Measurements from ENCODE around the gene EXOSC2. TPM values are rescaled to one million over a fixed set of nuclear protein-coding genes. Genes with fewer than 3 reads are reported as not detected.
"Not testable (repeated sequence)": the region's sequence is repeated elsewhere in the genome, so short reads cannot be mapped to it uniquely, and the experiment has no call there.

Gene EXOSC2
- total RNA-seq, 1 experiment from 2014 or later = 101 TPM

- Histone ChIP-seq H3K9me3 (replicated peaks) (peaks cover 7% of the 10 kb centered on the region; the same call in 1 of the 2 replicates), H3K27me3 (no peaks in the 10 kb centered on the region), H3K4me3 (no peak overlapping the region), H3K4me1 (no peaks in the 10 kb centered on the region), H3K27ac (no peak overlapping the region), H3K36me3 (peaks cover 59% of the 10 kb centered on the region)
- no peak for DNase-seq
These were observed 12.5 kb upstream of the EXOSC2 start for GRCh38 chr9:130680836-130681768.

GRCh38 chr9:130681769-130682420, 11.7 kb upstream of the EXOSC2 start:
- H3K9me3 ChIP-seq (replicated peaks) = peaks cover 7% of the 10 kb centered on the region; the same call in 1 of the 2 replicates
- peaks cover 51% of the 10 kb centered on the region for H3K36me3 ChIP-seq
- H3K27me3 ChIP-seq = no peaks in the 10 kb centered on the region
- H3K4me3 ChIP-seq = no peak overlapping the region
- no peaks in the 10 kb centered on the region for H3K4me1 ChIP-seq
- DNase-seq = no peak
- H3K27ac ChIP-seq = no peak overlapping the region

GRCh38 chr9:130682421-130683121, 11.0 kb upstream of the EXOSC2 start:
- H3K9me3 ChIP-seq (replicated peaks) = peaks cover 7% of the 10 kb centered on the region; the same call in 1 of the 2 replicates
- H3K4me3 ChIP-seq = no peak overlapping the region
- no peak for DNase-seq
- H3K27ac ChIP-seq = no peak overlapping the region
- no peaks in the 10 kb centered on the region for H3K4me1 ChIP-seq
- H3K36me3 ChIP-seq = peaks cover 44% of the 10 kb centered on the region
- no peaks in the 10 kb centered on the region for H3K27me3 ChIP-seq

GRCh38 chr9:130685104-130685503, 8.5 kb upstream of the EXOSC2 start:
- peaks cover 7% of the 10 kb centered on the region; the same call in 1 of the 2 replicates for H3K9me3 ChIP-seq (replicated peaks)
- no peak overlapping the region for H3K4me3 ChIP-seq
- no peaks in the 10 kb centered on the region for H3K27me3 ChIP-seq
- H3K4me1 ChIP-seq = no peaks in the 10 kb centered on the region
- peaks cover 20% of the 10 kb centered on the region for H3K36me3 ChIP-seq
- DNase-seq = no peak
- H3K27ac ChIP-seq = no peak overlapping the region

- H3K27me3 ChIP-seq; H3K27ac ChIP-seq; H3K9me3 ChIP-seq (replicated peaks); H3K4me3 ChIP-seq; H3K4me1 ChIP-seq: not testable (repeated sequence)
- peaks cover 13% of the 10 kb centered on the region for H3K36me3 ChIP-seq
- peak in 1 of 2 experiments; percentile 56 for DNase-seq
These were observed 7.6 kb upstream of the EXOSC2 start for GRCh38 chr9:130685945-130686344.

GRCh38 chr9:130687615-130688014, 6.0 kb upstream of the EXOSC2 start:
- no peak overlapping the region for H3K27ac ChIP-seq
- DNase-seq = no peak

GRCh38 chr9:130688072-130688471, 5.5 kb upstream of the EXOSC2 start:
- H3K27ac ChIP-seq = no peak overlapping the region
- no peak for DNase-seq
- H3K4me1 ChIP-seq = no peaks in the 10 kb centered on the region
- no peaks in the 10 kb centered on the region for H3K36me3 ChIP-seq
- H3K9me3 ChIP-seq (replicated peaks) = peaks cover 7% of the 10 kb centered on the region; the same call in 1 of the 2 replicates
- no peak overlapping the region for H3K4me3 ChIP-seq
- H3K27me3 ChIP-seq = no peaks in the 10 kb centered on the region

More at GRCh38 chr9:130687615-130688014, 6.0 kb upstream of the EXOSC2 start:
- Histone ChIP-seq H3K27me3 (no peaks in the 10 kb centered on the region), H3K36me3 (peaks cover 3% of the 10 kb centered on the region), H3K4me3 (no peak overlapping the region), H3K4me1 (no peaks in the 10 kb centered on the region), H3K9me3 (replicated peaks) (peaks cover 7% of the 10 kb centered on the region; the same call in 1 of the 2 replicates)

GRCh38 chr9:130689572-130689936, 4.0 kb upstream of the EXOSC2 start:
- H3K27ac ChIP-seq = no peak overlapping the region
- no peaks in the 10 kb centered on the region for H3K4me1 ChIP-seq
- no peak for DNase-seq
- H3K4me3 ChIP-seq = peak overlapping the region; percentile 54
- peaks cover 7% of the 10 kb centered on the region; the same call in 1 of the 2 replicates for H3K9me3 ChIP-seq (replicated peaks)
- H3K27me3 ChIP-seq = no peaks in the 10 kb centered on the region
- no peaks in the 10 kb centered on the region for H3K36me3 ChIP-seq

GRCh38 chr9:130689937-130690700, 3.5 kb upstream of the EXOSC2 start:
- Histone ChIP-seq H3K36me3 (peaks cover under 1% of the 10 kb centered on the region; the same call in 1 of the 2 replicates), H3K4me3 (peak overlapping the region; percentile 54), H3K4me1 (peaks cover 3% of the 10 kb centered on the region; the same call in 1 of the 2 replicates), H3K27me3 (no peaks in the 10 kb centered on the region), H3K9me3 (replicated peaks) (peaks cover 1% of the 10 kb centered on the region; the same call in 1 of the 2 replicates), H3K27ac (peak overlapping the region; percentile 22; the same call in 1 of the 2 replicates)
- peak; percentile 93 to 99 for DNase-seq

- Histone ChIP-seq H3K36me3 (peaks cover 18% of the 10 kb centered on the region), H3K4me1 (peaks cover 5% of the 10 kb centered on the region; the same call in 1 of the 2 replicates), H3K27me3 (no peaks in the 10 kb centered on the region), H3K27ac (no peak overlapping the region), H3K4me3 (no peak overlapping the region), H3K9me3 (replicated peaks) (no peaks in the 10 kb centered on the region)
- no peak for DNase-seq
These were observed 1.3 kb upstream of the EXOSC2 start for GRCh38 chr9:130692321-130692720.

GRCh38 chr9:130693101-130693425, 517 bp upstream of the EXOSC2 start:
- Histone ChIP-seq H3K4me3 (peak overlapping the region; percentile 75), H3K4me1 (peaks cover 7% of the 10 kb centered on the region), H3K27me3 (no peaks in the 10 kb centered on the region), H3K9me3 (replicated peaks) (no peaks in the 10 kb centered on the region), H3K27ac (peak overlapping the region; percentile 69), H3K36me3 (peaks cover 26% of the 10 kb centered on the region)
- DNase-seq = no peak

GRCh38 chr9:130694205-130694604, 625 bp downstream of the EXOSC2 start:
- DNase-seq = no peak
- Histone ChIP-seq H3K27me3 (no peaks in the 10 kb centered on the region), H3K27ac (peak overlapping the region; percentile 69), H3K4me1 (peaks cover 15% of the 10 kb centered on the region), H3K9me3 (replicated peaks) (no peaks in the 10 kb centered on the region), H3K36me3 (peaks cover 36% of the 10 kb centered on the region), H3K4me3 (peak overlapping the region; percentile 75)

GRCh38 chr9:130696139-130696650, 2.6 kb downstream of the EXOSC2 start:
- H3K27ac ChIP-seq = no peak overlapping the region
- H3K4me1 ChIP-seq = peaks cover 16% of the 10 kb centered on the region
- DNase-seq = no peak
- H3K27me3 ChIP-seq = no peaks in the 10 kb centered on the region
- no peaks in the 10 kb centered on the region for H3K9me3 ChIP-seq (replicated peaks)
- no peak overlapping the region for H3K4me3 ChIP-seq
- H3K36me3 ChIP-seq = peaks cover 53% of the 10 kb centered on the region

GRCh38 chr9:130696996-130697395, 3.4 kb downstream of the EXOSC2 start:
- Histone ChIP-seq H3K27ac (no peak overlapping the region), H3K4me1 (peaks cover 18% of the 10 kb centered on the region), H3K36me3 (peaks cover 61% of the 10 kb centered on the region), H3K4me3 (no peak overlapping the region), H3K27me3 (no peaks in the 10 kb centered on the region), H3K9me3 (replicated peaks) (no peaks in the 10 kb centered on the region)
- no peak for DNase-seq
